Pancreas (tissue), 10 donors: Measurements from ENCODE around the gene HPCAL4. TPM values are rescaled to one million over a fixed set of nuclear protein-coding genes. Genes with fewer than 3 reads are reported as not detected.

ENCODE experiments used
- ATAC-seq, 4 donors: fragments of 200-7000 bp; cut with Tn5 transposase; one replicate each; pipeline versions ENCODE4 v1.8.0 to v1.9.1; 2020; ENCODE audit warnings: mild to moderate bottlenecking in 4 of 4, moderate library complexity in 4 of 4
- DNase-seq, 6 donors: peaks; one replicate each; pipeline ENCODE4 v3.0.0-alpha.2; 2020
- FAIRE-seq: peaks from 2 replicates; lab custom pipeline; 2012; peaks lifted over from hg19 to GRCh38; lab: Jason Lieb, UNC
- H3K27ac ChIP-seq, 4 donors: fragments of 200-600 bp; sonication (generic); 1 replicate in 3 of 4; 2 replicates in 1 of 4; pipeline versions ENCODE4 v1.5.0 to v1.8.0; 2020
- H3K27me3 ChIP-seq, 4 donors: fragments of 200-600 bp; one replicate each; pipeline ENCODE4 v1.8.0; 2021
- H3K36me3 ChIP-seq, 3 donors: fragments of 200-600 bp; sonication (generic) in 1 of 3; one replicate each; pipeline versions ENCODE4 v1.5.0 to v1.8.0; 2020 to 2021
- H3K4me1 ChIP-seq, 3 donors: fragments of 200-600 bp; one replicate each; pipeline ENCODE4 v1.8.0; 2021
- H3K4me3 ChIP-seq, 4 donors: fragments of 200-600 bp; sonication (generic) in 2 of 4; one replicate each; pipeline versions ENCODE4 v1.5.0 to v1.8.0; 2020 to 2021
- H3K9me3 ChIP-seq, 4 donors: fragments of 200-600 bp; one replicate each; pipeline ENCODE4 v1.8.0; 2021
- WGBS, 2 donors: extraction: QIAGEN DNeasy Blood & Tissue Kit; methylation state at CpG; one replicate each; pipeline ENCODE4 v1.1.7; 2013; 5-methylcytosine and 5-hydroxymethylcytosine counted together
- intact Hi-C, 3 donors: fragments of 100-400 bp; cut with DNase I; formaldehyde crosslinking; loops; one replicate each; pipeline versions ENCODE4 v1.11.1 to v1.14.2; 2022
- polyA plus RNA-seq, 2 donors: library from polyadenylated mRNA; stranded (reverse); fragments of 200-250 nt; gene quantifications; one replicate each; pipeline ENCODE4 v1.2.3, GENCODE V29; 2013
- total RNA-seq, 6 donors: library from RNA; stranded (reverse); fragmentation: NEBNext Ultra II Directional in 4 of 6; extraction: Animal tissue kit (Norgen Biotek cat#: 25700) in 4 of 6; gene quantifications; one replicate each; pipeline versions ENCODE4 v1.2.1 to v1.2.4, GENCODE V29; 2021 to 2023
- TF ChIP-seq, protein P1 (sequence below), 4 donors: fragments of 200-600 bp; sonication (generic) in 3 of 4; IDR thresholded peaks; one replicate each; pipeline versions ENCODE4 v1.5.0 to v1.8.0; 2021; ENCODE audit warnings: antibody characterized with exemption in 4 of 4
- donor health status: healthy with polysubstance abuse.
- donor health status: DM: no; HTN: no; CAD: no; lungs with moderate emphysema.
- donor health status: DM: no; HTN: no; CAD: no.
- donor health status: control.
- donor health status: control.
- donor health status: Bipolar disorder and iron deficiency.
- donor health status: DM: yes; HTN: yes; CAD: no.
- donor health status: DM: no; HTN: no; CAD: no.
- donor health status: DM: no; HTN: no; CAD: no.
- donor health status: DM: yes; HTN: yes; CAD: no.

HPCAL4 gene
- total and polyA plus RNA-seq, 8 donors = 0.15 to 7.8 (median 1.2) TPM

GRCh38 chr1:39646232-39647081 lies 44.8 kb downstream of the HPCAL4 start:
- Histone ChIP-seq H3K36me3 (no peaks in the 10 kb centered on the region), H3K27ac (peak overlapping the region; percentile 79 to 91 (median 88)), H3K9me3 (no peaks in the 10 kb centered on the region), H3K4me1 (peaks cover 22 to 33% (median 29%) of the 10 kb centered on the region in 3 donors), H3K4me3 (peak overlapping the region in 1 of 4 donors; percentile 11), H3K27me3 (no peaks in the 10 kb centered on the region)
- TF ChIP-seq, protein P1, sequence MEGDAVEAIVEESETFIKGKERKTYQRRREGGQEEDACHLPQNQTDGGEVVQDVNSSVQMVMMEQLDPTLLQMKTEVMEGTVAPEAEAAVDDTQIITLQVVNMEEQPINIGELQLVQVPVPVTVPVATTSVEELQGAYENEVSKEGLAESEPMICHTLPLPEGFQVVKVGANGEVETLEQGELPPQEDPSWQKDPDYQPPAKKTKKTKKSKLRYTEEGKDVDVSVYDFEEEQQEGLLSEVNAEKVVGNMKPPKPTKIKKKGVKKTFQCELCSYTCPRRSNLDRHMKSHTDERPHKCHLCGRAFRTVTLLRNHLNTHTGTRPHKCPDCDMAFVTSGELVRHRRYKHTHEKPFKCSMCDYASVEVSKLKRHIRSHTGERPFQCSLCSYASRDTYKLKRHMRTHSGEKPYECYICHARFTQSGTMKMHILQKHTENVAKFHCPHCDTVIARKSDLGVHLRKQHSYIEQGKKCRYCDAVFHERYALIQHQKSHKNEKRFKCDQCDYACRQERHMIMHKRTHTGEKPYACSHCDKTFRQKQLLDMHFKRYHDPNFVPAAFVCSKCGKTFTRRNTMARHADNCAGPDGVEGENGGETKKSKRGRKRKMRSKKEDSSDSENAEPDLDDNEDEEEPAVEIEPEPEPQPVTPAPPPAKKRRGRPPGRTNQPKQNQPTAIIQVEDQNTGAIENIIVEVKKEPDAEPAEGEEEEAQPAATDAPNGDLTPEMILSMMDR (IDR thresholded peaks at IDR 0.05) = no peak
- 22 to 26% methylated on average over 12 of the region's 12 CpGs for WGBS, 2 donors
- intact Hi-C loops = no loop called here
- DNase-seq (peak; percentile 84 to 95 (median 92)), ATAC-seq (peak; percentile 78 to 88 (median 86)), FAIRE-seq (no peak)

GRCh38 chr1:39645411-39646043 lies 45.7 kb downstream of the HPCAL4 start:
- WGBS, 2 donors = 34 to 37% methylated on average over 3 of the region's 3 CpGs
- Histone ChIP-seq H3K27me3 (no peaks in the 10 kb centered on the region), H3K36me3 (no peaks in the 10 kb centered on the region), H3K27ac (peak overlapping the region; percentile 79 to 91 (median 88)), H3K4me3 (no peak overlapping the region), H3K4me1 (peaks cover 22 to 36% (median 29%) of the 10 kb centered on the region in 3 donors), H3K9me3 (no peaks in the 10 kb centered on the region)
- TF ChIP-seq, protein P1 (IDR thresholded peaks at IDR 0.05) = no peak
- no peak for FAIRE-seq
- intact Hi-C loops = no loop called here
- peak; percentile 3 to 37 (median 20) for ATAC-seq
- peak in 2 of 6 donors; percentile 57 to 77 for DNase-seq

GRCh38 chr1:39643705-39644104 lies 47.5 kb downstream of the HPCAL4 start:
- FAIRE-seq = no peak
- no peaks in the 10 kb centered on the region for H3K9me3 ChIP-seq
- 95 to 96% methylated on average over 3 of the region's 3 CpGs for WGBS, 2 donors
- DNase-seq = no peak
- no peaks in the 10 kb centered on the region for H3K27me3 ChIP-seq
- H3K27ac ChIP-seq = no peak overlapping the region
- TF ChIP-seq, protein P1 (IDR thresholded peaks at IDR 0.05) = no peak
- ATAC-seq = no peak
- no peaks in the 10 kb centered on the region for H3K36me3 ChIP-seq
- intact Hi-C loops = no loop called here
- peaks cover 22 to 39% (median 28%) of the 10 kb centered on the region in 3 donors for H3K4me1 ChIP-seq
- H3K4me3 ChIP-seq = no peak overlapping the region

DNA sequence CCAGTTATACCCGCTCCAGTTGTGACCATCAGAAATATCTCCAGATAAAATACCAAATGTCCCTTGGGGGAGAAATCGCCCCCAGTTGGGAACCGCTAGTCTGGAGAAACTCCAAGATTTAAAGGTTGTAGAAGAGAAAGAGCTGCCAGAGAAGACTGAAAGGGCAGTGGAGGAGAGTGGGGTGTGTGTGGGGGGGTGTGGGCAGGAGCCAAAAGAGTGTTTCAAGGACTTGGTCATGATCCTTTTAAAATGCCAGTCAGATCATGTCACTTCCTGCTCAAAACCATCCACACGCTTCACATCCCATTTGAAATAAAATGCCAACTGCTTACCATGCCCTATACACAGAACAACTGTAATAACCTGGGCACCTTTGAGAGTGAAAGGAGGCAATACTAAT lies 48.4 kb downstream of the HPCAL4 start:
- Histone ChIP-seq H3K9me3 (no peaks in the 10 kb centered on the region), H3K36me3 (no peaks in the 10 kb centered on the region), H3K4me1 (peaks cover 22 to 30% (median 26%) of the 10 kb centered on the region in 3 donors), H3K27ac (no peak overlapping the region), H3K4me3 (no peak overlapping the region), H3K27me3 (no peaks in the 10 kb centered on the region)
- ATAC-seq (no peak), DNase-seq (peak in 1 of 6 donors; percentile 11), FAIRE-seq (no peak)
- intact Hi-C loops = no loop called here
- TF ChIP-seq, protein P1 (IDR thresholded peaks at IDR 0.05) = no peak
- 71 to 77% methylated on average over 4 of the region's 4 CpGs for WGBS, 2 donors
